Measurements from ENCODE around the gene ITGA8.

GRCh38 chr10:15545884-15546283, 173.8 kb downstream of the ITGA8 start:
- TF ChIP-seq CTCF (optimal IDR thresholded peaks at IDR 0.05 in 1 of 3, IDR thresholded peaks at IDR 0.05 in 1 of 3, conservative IDR thresholded peaks at IDR 0.05 in 1 of 3; ENCODE audit: extremely low read depth in 1 of 3, insufficient read depth in 2 of 3, low read length in 3 of 3) (no peak), EZH2 (IDR thresholded peaks at IDR 0.05; ENCODE audit: low read length) (no peak)
